Hematopoietic multipotent progenitor cell treated with erythropoietin and hydrocortisone succinate and interleukin-3 and kit ligand, for 4 days (in vitro differentiated cells): Measurements from ENCODE around the gene GMPR2.
"Not testable (repeated sequence)": the region's sequence is repeated elsewhere in the genome, so short reads cannot be mapped to it uniquely, and the experiment has no call there.

Experiments used
- DNase-seq: peaks from one replicate; pipeline ENCODE4 v3.0.0-alpha.2; 2015

The GMPR2 gene

GRCh38 chr14:24232121-24232644 is 546 bp upstream of the GMPR2 start, which contains the start of gene NEDD8:
Gene NEDD8, minus strand, starts transcription at chr14:24232367. Its CDS starts 100 bp downstream, at chr14:24232267.
- peak; percentile 97 for DNase-seq

- DNase-seq = peak; percentile 42
Observed at GRCh38 chr14:24233538-24233866, 773 bp downstream of the GMPR2 start.

GRCh38 chr14:24234095-24235005 is 1.6 kb downstream of the GMPR2 start:
- peak; percentile 64 for DNase-seq

GRCh38 chr14:24235804-24236688 is 3.3 kb downstream of the GMPR2 start:
- no peak for DNase-seq

- no peak for DNase-seq
Observed at GRCh38 chr14:24236689-24237462, 4.1 kb downstream of the GMPR2 start.

- no peak for DNase-seq
Observed at GRCh38 chr14:24237463-24237955, 4.8 kb downstream of the GMPR2 start.

- DNase-seq = no peak
Observed at GRCh38 chr14:24238123-24238522, 5.4 kb downstream of the GMPR2 start.

- DNase-seq = no peak
Observed at GRCh38 chr14:24238527-24239037, 5.9 kb downstream of the GMPR2 start.

GRCh38 chr14:24240110-24240918 is 7.6 kb downstream of the GMPR2 start:
- no peak for DNase-seq

- peak; percentile 98 for DNase-seq
Observed at GRCh38 chr14:24241829-24242443, 9.2 kb downstream of the GMPR2 start.

GRCh38 chr14:24243336-24243836 is 10.7 kb downstream of the GMPR2 start:
- no peak for DNase-seq

GRCh38 chr14:24245350-24245749 is 12.6 kb downstream of the GMPR2 start:
- not testable (repeated sequence) for DNase-seq

GRCh38 chr14:24246765-24247212 is 14.1 kb downstream of the GMPR2 start:
- DNase-seq = no peak

- peak; percentile 61 for DNase-seq
Observed at GRCh38 chr14:24247422-24247821, 14.7 kb downstream of the GMPR2 start.

GRCh38 chr14:24249230-24250021 is 16.7 kb downstream of the GMPR2 start:
- no peak for DNase-seq

- DNase-seq = no peak
Observed at GRCh38 chr14:24250354-24250753, 17.6 kb downstream of the GMPR2 start.

GRCh38 chr14:24251880-24252288 is 19.2 kb downstream of the GMPR2 start:
- no peak for DNase-seq

- DNase-seq = no peak
Observed at GRCh38 chr14:24252289-24253124, 19.8 kb downstream of the GMPR2 start.

- DNase-seq = no peak
Observed at GRCh38 chr14:24253936-24254335, 21.2 kb downstream of the GMPR2 start.
